HL-60/S4 treated with retinoic acid at 250 ng/mL for 4 days and 3 days (cell line): ENCODE results near the gene SOCS2.

Experiments used
- in situ Hi-C: fragments of 300-500 bp; cut with MboI; formaldehyde crosslinking; loops from 2 replicates; pipeline ENCODE4 v1.7.0; 2022; ENCODE audit warnings: low sequenced_read_pairs

Gene SOCS2

GRCh38 chr12:93565760-93566159, 6.7 kb upstream of the SOCS2 start:
- in situ Hi-C loops: loop anchor here (25.0 kb wide), 1 partner anchor 522 kb away; no protein-coding TSS in a partner anchor

GRCh38 chr12:93567174-93567573, 5.3 kb upstream of the SOCS2 start:
- in situ Hi-C loops: loop anchor here (25.0 kb wide), 1 partner anchor 520 kb away; no protein-coding TSS in a partner anchor

GRCh38 chr12:93568091-93568490, 4.4 kb upstream of the SOCS2 start:
- in situ Hi-C loops: loop anchor here (25.0 kb wide), 1 partner anchor 519 kb away; no protein-coding TSS in a partner anchor

- in situ Hi-C loops: loop anchor here (25.0 kb wide), 1 partner anchor 518 kb away; no protein-coding TSS in a partner anchor
These were observed 3.2 kb upstream of the SOCS2 start for GRCh38 chr12:93569301-93569655.

- in situ Hi-C loops: loop anchor here (25.0 kb wide), 1 partner anchor 517 kb away; no protein-coding TSS in a partner anchor
These were observed 2.6 kb upstream of the SOCS2 start for GRCh38 chr12:93569656-93570551.

GRCh38 chr12:93570552-93571364, 1.7 kb upstream of the SOCS2 start:
- in situ Hi-C loops: loop anchor here (25.0 kb wide), 1 partner anchor 517 kb away; no protein-coding TSS in a partner anchor

GRCh38 chr12:93571365-93571924, 1.0 kb upstream of the SOCS2 start:
- in situ Hi-C loops: loop anchor here (25.0 kb wide), 1 partner anchor 516 kb away; no protein-coding TSS in a partner anchor

- in situ Hi-C loops: loop anchor here (25.0 kb wide), 1 partner anchor 514 kb away; no protein-coding TSS in a partner anchor
These were observed 457 bp downstream of the SOCS2 start for GRCh38 chr12:93572712-93573551.

- in situ Hi-C loops: loop anchor here (25.0 kb wide), 1 partner anchor 514 kb away; no protein-coding TSS in a partner anchor
These were observed 1.2 kb downstream of the SOCS2 start for GRCh38 chr12:93573552-93574223.

- in situ Hi-C loops: no loop called here
These were observed 4.7 kb downstream of the SOCS2 start for GRCh38 chr12:93577222-93577621.

- in situ Hi-C loops: no loop called here
These were observed 5.7 kb downstream of the SOCS2 start for GRCh38 chr12:93578221-93578620.

- in situ Hi-C loops: no loop called here
These were observed 8.2 kb downstream of the SOCS2 start for GRCh38 chr12:93580682-93581081.

- in situ Hi-C loops: no loop called here
These were observed 8.9 kb downstream of the SOCS2 start for GRCh38 chr12:93581370-93581769.

- in situ Hi-C loops: no loop called here
These were observed 9.9 kb downstream of the SOCS2 start for GRCh38 chr12:93582351-93582750.

- in situ Hi-C loops: no loop called here
These were observed 11.3 kb downstream of the SOCS2 start for GRCh38 chr12:93583627-93584392.

GRCh38 chr12:93585247-93585646, 12.8 kb downstream of the SOCS2 start:
- in situ Hi-C loops: no loop called here

GRCh38 chr12:93587611-93588010, 15.1 kb downstream of the SOCS2 start:
- in situ Hi-C loops: no loop called here

- in situ Hi-C loops: no loop called here
These were observed 16.6 kb downstream of the SOCS2 start for GRCh38 chr12:93589081-93589480.
